Lung (tissue), 12 donors: ENCODE measurements around the gene SRXN1. TPM values are rescaled to one million over a fixed set of nuclear protein-coding genes. Genes with fewer than 3 reads are reported as not detected.

ENCODE experiments used
- ATAC-seq: fragments of 200-7000 bp; cut with Tn5 transposase; one replicate; pipeline ENCODE4 v1.9.1; 2020; ENCODE audit warnings: moderate number of reproducible peaks; ENCODE audit not compliant: insufficient read depth, low FRiP score
- DNase-seq, 3 donors: peaks; one replicate each; pipeline ENCODE4 v3.0.0-alpha.2; 2013 to 2017
- H3K27ac ChIP-seq, 2 donors: one replicate each; pipeline ENCODE4 v1.5.1; 2013; ENCODE audit warnings: mild to moderate bottlenecking in 2 of 2, moderate library complexity in 2 of 2, control low read depth in 1 of 2, inconsistent platforms in 1 of 2, low read depth in 1 of 2, low read length in 1 of 2
- H3K27me3 ChIP-seq, 3 donors: one replicate each; pipeline ENCODE4 v1.5.1; 2013; ENCODE audit warnings: low read length in 2 of 3; ENCODE audit not compliant: control insufficient read depth in 3 of 3, insufficient read depth in 3 of 3
- H3K36me3 ChIP-seq, 4 donors: one replicate each; pipeline ENCODE4 v1.5.1; 2013; ENCODE audit warnings: low read length in 4 of 4, mild to moderate bottlenecking in 1 of 4, moderate library complexity in 1 of 4; ENCODE audit not compliant: control insufficient read depth in 4 of 4, insufficient read depth in 4 of 4
- H3K4me1 ChIP-seq, 5 donors: one replicate each; pipeline ENCODE4 v1.5.1; 2013; ENCODE audit warnings: low read length in 5 of 5, mild to moderate bottlenecking in 2 of 5, moderate library complexity in 1 of 5; ENCODE audit not compliant: control insufficient read depth in 5 of 5, insufficient read depth in 5 of 5
- H3K4me3 ChIP-seq: one replicate; pipeline ENCODE4 v1.5.1; 2013; ENCODE audit warnings: mild to moderate bottlenecking, control low read depth, moderate library complexity
- H3K9ac ChIP-seq, 2 donors: one replicate each; pipeline ENCODE4 v1.5.1; 2013; ENCODE audit warnings: low read length in 2 of 2, control low read depth in 1 of 2; ENCODE audit not compliant: insufficient read depth in 1 of 2
- H3K9me3 ChIP-seq, 4 donors: one replicate each; pipeline ENCODE4 v1.5.1; 2013; ENCODE audit warnings: low read length in 3 of 4, mild to moderate bottlenecking in 1 of 4, moderate library complexity in 1 of 4; ENCODE audit not compliant: control insufficient read depth in 4 of 4, insufficient read depth in 3 of 4
- WGBS, 2 donors: extraction: QIAGEN DNeasy Blood & Tissue Kit; methylation state at CpG; one replicate each; pipeline ENCODE4 v1.1.7; 2013; 5-methylcytosine and 5-hydroxymethylcytosine counted together
- polyA plus RNA-seq, 2 donors: library from polyadenylated mRNA; stranded (reverse); fragments of 200-250 nt; gene quantifications; one replicate each; pipeline ENCODE4 v1.2.1, GENCODE V29; 2013
- total RNA-seq, 2 donors: library from RNA; depleted of rRNA in 1 of 2; stranded (reverse); fragments of >200 nt in 1 of 2; gene quantifications; one replicate each; pipeline ENCODE4 v1.2.1, GENCODE V29; 2014 to 2021
- TF ChIP-seq, protein P1 (sequence below): IDR thresholded peaks from 2 replicates; pipeline ENCODE4 v1.5.1; 2012; ENCODE audit warnings: mild to moderate bottlenecking; ENCODE audit errors: control extremely low read depth, extremely low read depth
- donor health status: control.
- donor health status: control.
- donor health status: Bipolar disorder and iron deficiency.
- donor health status: healthy.
- donor health status: DM: yes; HTN: yes; CAD: no.

The SRXN1 gene
- total and polyA plus RNA-seq, 4 donors = 6.1 to 47.4 (median 25.3) TPM

DNA sequence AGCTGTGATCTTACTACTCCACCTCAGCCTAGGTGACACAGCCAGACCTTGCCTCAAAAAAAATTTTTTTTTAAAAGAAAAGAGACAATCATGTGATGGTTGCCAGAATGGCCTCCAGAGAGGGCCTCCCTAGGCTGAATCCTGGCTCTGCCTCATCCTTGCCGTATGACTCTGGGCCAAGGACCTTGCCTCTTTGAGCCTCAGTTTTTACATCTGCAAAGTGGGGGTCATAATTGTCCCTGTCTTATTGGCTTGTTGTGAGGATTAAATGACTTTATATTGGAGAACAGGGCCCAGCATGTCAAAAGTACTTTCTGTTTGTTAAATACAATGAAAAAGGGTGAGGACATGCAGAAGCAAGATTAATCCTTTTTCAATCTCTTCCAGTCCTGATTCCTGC lies 14.4 kb downstream of the SRXN1 start:
- 86 to 87% methylated on average over 1 of the region's 1 CpG for WGBS, 2 donors
- Histone ChIP-seq H3K9ac (no peak overlapping the region), H3K4me3 (no peak overlapping the region), H3K27me3 (no peaks in the 10 kb centered on the region), H3K27ac (no peak overlapping the region), H3K4me1 (peaks cover 0 to 2% (median 0%) of the 10 kb centered on the region in 5 donors), H3K36me3 (no peaks in the 10 kb centered on the region), H3K9me3 (no peaks in the 10 kb centered on the region)
- ATAC-seq = no peak
- no peak for DNase-seq
- TF ChIP-seq, protein P1, sequence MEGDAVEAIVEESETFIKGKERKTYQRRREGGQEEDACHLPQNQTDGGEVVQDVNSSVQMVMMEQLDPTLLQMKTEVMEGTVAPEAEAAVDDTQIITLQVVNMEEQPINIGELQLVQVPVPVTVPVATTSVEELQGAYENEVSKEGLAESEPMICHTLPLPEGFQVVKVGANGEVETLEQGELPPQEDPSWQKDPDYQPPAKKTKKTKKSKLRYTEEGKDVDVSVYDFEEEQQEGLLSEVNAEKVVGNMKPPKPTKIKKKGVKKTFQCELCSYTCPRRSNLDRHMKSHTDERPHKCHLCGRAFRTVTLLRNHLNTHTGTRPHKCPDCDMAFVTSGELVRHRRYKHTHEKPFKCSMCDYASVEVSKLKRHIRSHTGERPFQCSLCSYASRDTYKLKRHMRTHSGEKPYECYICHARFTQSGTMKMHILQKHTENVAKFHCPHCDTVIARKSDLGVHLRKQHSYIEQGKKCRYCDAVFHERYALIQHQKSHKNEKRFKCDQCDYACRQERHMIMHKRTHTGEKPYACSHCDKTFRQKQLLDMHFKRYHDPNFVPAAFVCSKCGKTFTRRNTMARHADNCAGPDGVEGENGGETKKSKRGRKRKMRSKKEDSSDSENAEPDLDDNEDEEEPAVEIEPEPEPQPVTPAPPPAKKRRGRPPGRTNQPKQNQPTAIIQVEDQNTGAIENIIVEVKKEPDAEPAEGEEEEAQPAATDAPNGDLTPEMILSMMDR = no peak

DNA sequence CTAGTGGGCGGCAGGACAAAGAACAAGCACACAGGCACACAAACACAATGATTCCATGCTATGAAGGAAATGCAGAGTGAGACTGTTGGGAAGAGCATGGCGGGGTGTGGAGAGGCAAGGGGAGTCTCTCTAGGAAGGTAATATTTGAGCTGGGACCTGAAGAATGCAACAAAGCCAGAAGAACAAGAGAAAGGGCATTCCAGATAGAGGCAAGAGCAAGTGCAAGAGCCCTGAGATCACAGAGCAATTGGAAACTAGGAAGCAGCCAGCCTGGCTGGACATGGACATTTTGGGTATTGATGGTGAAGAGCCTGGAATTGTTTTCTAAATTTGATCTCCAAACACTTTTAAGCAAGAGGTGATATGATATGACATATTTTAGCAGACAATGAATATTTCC lies 15.4 kb downstream of the SRXN1 start:
- ATAC-seq = no peak
- WGBS, 2 donors = 86 to 89% methylated on average over 2 of the region's 2 CpGs
- Histone ChIP-seq H3K36me3 (no peaks in the 10 kb centered on the region), H3K4me1 (peaks cover 0 to 1% (median 0%) of the 10 kb centered on the region in 5 donors), H3K4me3 (no peak overlapping the region), H3K27me3 (no peaks in the 10 kb centered on the region), H3K9ac (no peak overlapping the region), H3K27ac (no peak overlapping the region), H3K9me3 (no peaks in the 10 kb centered on the region)
- no peak for DNase-seq
- TF ChIP-seq, protein P1 = no peak

- TF ChIP-seq, protein P1 = no peak
- Histone ChIP-seq H3K4me1 (no peaks in the 10 kb centered on the region), H3K9ac (no peak overlapping the region), H3K9me3 (no peaks in the 10 kb centered on the region), H3K27me3 (no peaks in the 10 kb centered on the region), H3K4me3 (no peak overlapping the region), H3K36me3 (no peaks in the 10 kb centered on the region), H3K27ac (no peak overlapping the region)
- no peak for DNase-seq
- no peak for ATAC-seq
- WGBS, 2 donors = 53 to 75% methylated on average over 7 of the region's 7 CpGs
These were observed 17.1 kb downstream of the SRXN1 start for GRCh38 chr20:635893-636338.
